Neural cell (in vitro differentiated cells): ENCODE results near the gene NXPE1. TPM values are rescaled to one million over a fixed set of nuclear protein-coding genes. Genes with fewer than 3 reads are reported as not detected.

Experiments used
- H2AFZ ChIP-seq: fragments of 200-600, 300-800 bp; sonication (generic), shearing (Covaris generic); 2 replicates; pipeline ENCODE4 v1.6.0; 2014; ENCODE audit warnings: low read depth, mild to moderate bottlenecking, antibody characterized with exemption, low read length, moderate library complexity
- H3F3A ChIP-seq: fragments of 200-600 bp; shearing (Covaris generic); 2 replicates; pipeline ENCODE4 v1.6.1; 2016; ENCODE audit warnings: mild to moderate bottlenecking, moderate library complexity, mixed read lengths, antibody characterized with exemption, low read length; ENCODE audit not compliant: insufficient read depth, poor library complexity, severe bottlenecking
- H3K27ac ChIP-seq: fragments of 200-600, 300-800 bp; sonication (generic), shearing (Covaris generic); 2 replicates; pipeline ENCODE4 v1.5.1; 2014; ENCODE audit warnings: mild to moderate bottlenecking, low read length, moderate library complexity
- H3K27me3 ChIP-seq: fragments of 300-800, 200-600 bp; sonication (generic), shearing (Covaris generic); 2 replicates; pipeline ENCODE4 v1.6.0; 2014; ENCODE audit warnings: mild to moderate bottlenecking, low read depth, low read length, moderate library complexity; ENCODE audit not compliant: insufficient read depth
- H3K36me3 ChIP-seq: fragments of 300-800, 200-600 bp; sonication (generic), shearing (Covaris generic); 2 replicates; pipeline ENCODE4 v1.5.1; 2014; ENCODE audit warnings: mild to moderate bottlenecking, antibody characterized with exemption, low read length, moderate library complexity; ENCODE audit not compliant: insufficient read depth
- H3K4me2 ChIP-seq: fragments of 300-800, 200-600 bp; sonication (generic), shearing (Covaris generic); 2 replicates; pipeline ENCODE4 v1.6.0; 2014; ENCODE audit warnings: mild to moderate bottlenecking, low read length
- H3K4me3 ChIP-seq: fragments of 300-800, 200-600 bp; sonication (generic), shearing (Covaris generic); 2 replicates; pipeline ENCODE4 v1.5.1; 2014; ENCODE audit warnings: mild to moderate bottlenecking, low read length, moderate library complexity
- H3K79me2 ChIP-seq: fragments of 200-600 bp; shearing (Covaris generic); replicated peaks from 2 replicates; pipeline ENCODE4 v1.6.0; 2014; ENCODE audit warnings: mild to moderate bottlenecking, low read length, moderate library complexity; ENCODE audit not compliant: insufficient read depth
- H3K9ac ChIP-seq: fragments of 300-800, 200-600 bp; sonication (generic), shearing (Covaris generic); 2 replicates; pipeline ENCODE4 v1.6.1; 2016; ENCODE audit warnings: mild to moderate bottlenecking, low read length, mixed read lengths
- H3K9me2 ChIP-seq: fragments of 200-600 bp; shearing (Covaris generic); 2 replicates; pipeline ENCODE4 v1.6.1; 2016; ENCODE audit warnings: mild to moderate bottlenecking, low read length, mixed read lengths; ENCODE audit not compliant: insufficient read depth
- H3K9me3 ChIP-seq: fragments of 200-600, 300-800 bp; sonication (generic), shearing (Covaris generic); 2 replicates; pipeline ENCODE4 v1.6.1; 2016; ENCODE audit warnings: mild to moderate bottlenecking, mixed run types, low read length, moderate library complexity, mixed read lengths
- H4K20me1 ChIP-seq: fragments of 200-600 bp; shearing (Covaris generic); 2 replicates; pipeline ENCODE4 v1.6.1; 2016; ENCODE audit warnings: mild to moderate bottlenecking, mixed run types; ENCODE audit not compliant: insufficient read depth
- EP300 ChIP-seq: fragments of 450-650 bp; conservative IDR thresholded peaks from 2 replicates; pipeline ENCODE4 v1.6.1; 2014; ENCODE audit warnings: antibody characterized with exemption, mild to moderate bottlenecking, moderate library complexity; ENCODE audit not compliant: poor library complexity, severe bottlenecking
- EZH2 ChIP-seq: fragments of 200-600, 300-800 bp; shearing (Covaris generic), sonication (generic); IDR thresholded peaks from 2 replicates; pipeline ENCODE4 v1.6.1; 2014; ENCODE audit warnings: antibody characterized with exemption, low read length, borderline replicate concordance, mild to moderate bottlenecking; ENCODE audit not compliant: insufficient read depth, poor library complexity, severe bottlenecking
- MXI1 ChIP-seq: fragments of 450-650 bp; conservative IDR thresholded peaks from 2 replicates; pipeline ENCODE4 v1.6.1; 2014; ENCODE audit warnings: antibody characterized with exemption, mild to moderate bottlenecking; ENCODE audit not compliant: poor library complexity, severe bottlenecking
- POLR2AphosphoS5 ChIP-seq: IDR thresholded peaks from 2 replicates; pipeline ENCODE4 v1.6.1; 2012
- RAD21 ChIP-seq: fragments of 450-650 bp; conservative IDR thresholded peaks from 2 replicates; pipeline ENCODE4 v1.6.1; 2014; ENCODE audit warnings: antibody characterized with exemption, mild to moderate bottlenecking, moderate library complexity
- REST ChIP-seq: IDR thresholded peaks from 2 replicates; pipeline ENCODE4 v1.6.1; 2012; ENCODE audit warnings: borderline replicate concordance
- SMC3 ChIP-seq: fragments of 450-650 bp; conservative IDR thresholded peaks from 2 replicates; pipeline ENCODE4 v1.6.1; 2014; ENCODE audit warnings: antibody characterized with exemption, mild to moderate bottlenecking, moderate library complexity; ENCODE audit not compliant: poor library complexity
- TAF1 ChIP-seq: IDR thresholded peaks from 2 replicates; pipeline ENCODE4 v1.6.1; 2012; ENCODE audit warnings: low read depth
- polyA plus RNA-seq: library from polyadenylated mRNA; depleted of rRNA; stranded (reverse); fragments of >200 nt; gene quantifications from 2 replicates; pipeline ENCODE4 v1.2.3, GENCODE V29; 2014
- TF ChIP-seq, protein P1 (sequence below): fragments of 450-650 bp; IDR thresholded peaks from 2 replicates; pipeline ENCODE4 v1.5.1; 2014; ENCODE audit warnings: antibody characterized with exemption, mild to moderate bottlenecking, moderate library complexity; ENCODE audit not compliant: poor library complexity, severe bottlenecking

The NXPE1 gene
- polyA plus RNA-seq, 1 donor from 2014 or later: not detected

GRCh38 chr11:114586797-114587196 is 27.1 kb upstream of the NXPE1 start:
- no peak overlapping the region for H2AFZ ChIP-seq
- TF ChIP-seq, protein P1, sequence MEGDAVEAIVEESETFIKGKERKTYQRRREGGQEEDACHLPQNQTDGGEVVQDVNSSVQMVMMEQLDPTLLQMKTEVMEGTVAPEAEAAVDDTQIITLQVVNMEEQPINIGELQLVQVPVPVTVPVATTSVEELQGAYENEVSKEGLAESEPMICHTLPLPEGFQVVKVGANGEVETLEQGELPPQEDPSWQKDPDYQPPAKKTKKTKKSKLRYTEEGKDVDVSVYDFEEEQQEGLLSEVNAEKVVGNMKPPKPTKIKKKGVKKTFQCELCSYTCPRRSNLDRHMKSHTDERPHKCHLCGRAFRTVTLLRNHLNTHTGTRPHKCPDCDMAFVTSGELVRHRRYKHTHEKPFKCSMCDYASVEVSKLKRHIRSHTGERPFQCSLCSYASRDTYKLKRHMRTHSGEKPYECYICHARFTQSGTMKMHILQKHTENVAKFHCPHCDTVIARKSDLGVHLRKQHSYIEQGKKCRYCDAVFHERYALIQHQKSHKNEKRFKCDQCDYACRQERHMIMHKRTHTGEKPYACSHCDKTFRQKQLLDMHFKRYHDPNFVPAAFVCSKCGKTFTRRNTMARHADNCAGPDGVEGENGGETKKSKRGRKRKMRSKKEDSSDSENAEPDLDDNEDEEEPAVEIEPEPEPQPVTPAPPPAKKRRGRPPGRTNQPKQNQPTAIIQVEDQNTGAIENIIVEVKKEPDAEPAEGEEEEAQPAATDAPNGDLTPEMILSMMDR: no peak
- TF ChIP-seq RAD21: no peak
- no peak for TF ChIP-seq EZH2

DNA sequence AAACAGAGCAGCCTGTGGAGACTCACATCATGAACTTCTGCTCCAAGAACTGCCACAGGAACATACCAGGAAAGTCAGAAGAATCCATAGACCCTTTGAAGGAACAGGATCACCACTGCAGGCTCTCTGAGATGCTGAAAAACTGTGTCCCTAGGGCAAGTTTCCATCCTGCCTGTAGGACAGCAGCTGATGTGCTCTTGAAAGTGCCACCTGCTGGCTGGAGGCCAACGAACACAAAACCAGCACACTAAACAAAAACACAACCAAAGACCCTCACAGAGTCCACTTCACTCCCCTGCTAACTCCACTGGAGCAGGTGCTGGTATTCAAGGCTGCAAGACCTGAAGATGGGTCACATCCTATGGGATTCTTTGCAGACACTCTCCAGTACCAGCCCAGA is 12.0 kb upstream of the NXPE1 start:
- Histone ChIP-seq H3K36me3 (no peaks in the 10 kb centered on the region), H3K9me2 (no peaks in the 10 kb centered on the region), H3K9me3 (no peaks in the 10 kb centered on the region), H3F3A (no peaks in the 10 kb centered on the region), H4K20me1 (no peaks in the 10 kb centered on the region), H3K4me2 (no peak overlapping the region), H3K9ac (no peak overlapping the region), H3K4me3 (no peak overlapping the region), H3K79me2 (no peaks in the 10 kb centered on the region), H3K27ac (no peak overlapping the region), H2AFZ (no peak overlapping the region), H3K27me3 (no peaks in the 10 kb centered on the region)
- TF ChIP-seq EZH2: no peak
- no peak for TF ChIP-seq MXI1
- TF ChIP-seq REST: no peak
- TF ChIP-seq EP300: no peak
- no peak for TF ChIP-seq SMC3
- no peak for TF ChIP-seq TAF1
- TF ChIP-seq RAD21: no peak
- TF ChIP-seq, protein P1: no peak
- no peak for TF ChIP-seq POLR2AphosphoS5

More at GRCh38 chr11:114586797-114587196, 27.1 kb upstream of the NXPE1 start:
- Histone ChIP-seq H3K4me3 (no peak overlapping the region), H4K20me1 (no peaks in the 10 kb centered on the region), H3K9ac (no peak overlapping the region), H3K27ac (no peak overlapping the region), H3K9me2 (no peaks in the 10 kb centered on the region), H3F3A (no peaks in the 10 kb centered on the region), H3K79me2 (no peaks in the 10 kb centered on the region), H3K36me3 (no peaks in the 10 kb centered on the region), H3K9me3 (peaks cover 8% of the 10 kb centered on the region), H3K27me3 (no peaks in the 10 kb centered on the region), H3K4me2 (no peak overlapping the region)
